ENCODE data around the gene OST4. TPM values are rescaled to one million over a fixed set of nuclear protein-coding genes. Genes with fewer than 3 reads are reported as not detected.
A peak's percentile ranks its signal among the peaks of the same experiment; 100 is the strongest.

OST4 gene
- total and polyA plus RNA-seq, 11 donors, result 215 to 517 (median 343) TPM

DNA sequence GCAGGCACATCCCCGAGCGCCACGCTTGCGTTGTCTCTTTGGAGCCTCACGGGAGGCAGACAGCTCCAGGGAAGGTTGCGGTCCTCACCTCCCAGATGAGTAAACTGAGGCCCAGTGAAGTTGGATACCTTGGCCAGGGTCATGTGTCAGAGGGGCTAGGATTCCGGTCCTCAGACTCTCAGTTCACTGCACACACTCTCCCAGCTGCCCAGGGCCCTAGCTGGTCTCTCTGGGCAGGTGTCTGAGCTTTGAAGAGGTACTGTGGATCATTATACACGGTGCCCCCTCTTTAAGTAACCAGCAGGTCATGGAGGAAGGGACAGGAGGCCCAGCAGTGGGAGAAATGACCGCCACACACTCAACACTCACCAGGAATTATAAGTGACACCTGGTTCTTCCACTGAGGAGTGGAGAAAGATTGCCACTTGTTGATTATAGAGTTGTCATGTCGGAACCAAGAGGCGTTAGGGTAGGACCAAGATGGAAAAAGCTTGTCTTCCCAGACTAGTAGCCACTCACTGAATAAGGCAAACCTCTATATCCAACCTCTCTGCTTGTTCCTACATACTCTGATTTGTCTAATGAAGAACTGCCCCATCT, 38.1 kb downstream of the OST4 start:
- peak overlapping the region; percentile 59 to 92 (median 85) for H3K27ac ChIP-seq
- DNase-seq, result no peak
- H3K36me3 ChIP-seq, result peaks cover 0 to 52% (median 35%) of the 10 kb centered on the region in 9 donors
- intact Hi-C loops (cut with DNase I), result loop anchor here in 9 of 10 donors (1.0 to 10.0 kb wide), 6 partner anchors 17 to 179 kb away; partner anchors contain the start of genes KHK (in 5 of the 9), ATRAID (in 1 of the 9), OST4 (in 1 of the 9) and SLC5A6 (in 1 of the 9)
- no peak for TF ChIP-seq POLR2A (IDR thresholded peaks at IDR 0.05)
- peak overlapping the region; percentile 76 to 99 (median 94) for H3K4me3 ChIP-seq
- H3K27me3 ChIP-seq, result no peaks in the 10 kb centered on the region
- H3K4me1 ChIP-seq, result peaks cover 0 to 29% (median 17%) of the 10 kb centered on the region in 12 donors
- peak in 2 of 4 donors; percentile 1 to 11 for ATAC-seq
- no peaks in the 10 kb centered on the region for H3K9me3 ChIP-seq
- WGBS, 4 donors, result 8 to 12% (median 8%) methylated on average over 6 to 11 of the region's 11 CpGs

DNA sequence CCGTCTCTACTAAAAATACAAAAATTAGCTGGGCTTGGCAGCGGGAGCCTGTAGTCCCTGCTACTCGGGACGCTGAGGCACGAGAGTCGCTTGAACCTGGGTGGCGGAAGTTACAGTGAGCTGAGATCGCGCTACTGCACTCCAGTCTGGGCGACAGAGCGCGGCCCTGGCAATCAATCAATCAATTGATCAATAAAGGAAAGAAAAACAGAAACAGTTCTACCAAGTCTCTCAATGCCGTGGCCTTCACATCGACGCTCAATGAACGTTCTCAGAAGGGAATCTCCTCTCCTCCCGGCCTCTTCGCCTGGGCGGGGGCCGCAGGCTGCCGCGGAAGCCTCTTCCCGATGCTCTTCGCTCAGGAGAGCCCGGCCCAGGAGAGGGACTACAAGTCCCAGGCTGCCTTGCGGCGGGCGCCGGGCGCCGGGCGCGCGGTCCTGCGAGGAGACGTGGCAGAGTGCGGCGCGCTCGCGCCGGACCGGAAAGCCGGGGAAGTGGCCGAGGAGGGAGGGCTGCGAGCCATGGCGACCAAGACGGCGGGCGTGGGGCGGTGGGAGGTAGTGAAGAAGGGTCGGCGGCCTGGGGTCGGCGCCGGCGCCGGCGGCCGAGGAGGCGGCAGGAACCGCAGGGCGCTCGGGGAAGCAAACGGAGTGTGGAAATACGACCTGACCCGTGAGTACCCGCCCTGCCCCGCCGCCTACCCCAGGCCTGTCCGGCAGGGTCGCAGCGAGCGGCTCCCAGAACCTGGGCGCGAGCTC, 38.8 kb downstream of the OST4 start, which contains the start of gene TMEM214:
Gene TMEM214, plus strand, starts transcription at position 471 of the 758 bp plus-strand sequence. Its CDS starts 51 bp downstream, at position 522.
- Histone ChIP-seq H3K27me3 (no peaks in the 10 kb centered on the region), H3K9me3 (no peaks in the 10 kb centered on the region), H3K4me3 (peak within 1 kb of the TSS; percentile 76 to 99 (median 94)), H3K36me3 (peaks cover 0 to 47% (median 28%) of the 10 kb centered on the region in 9 donors), H3K4me1 (peaks cover 0 to 29% (median 17%) of the 10 kb centered on the region in 12 donors), H3K27ac (peak within 1 kb of the TSS; percentile 59 to 92 (median 85))
- TF ChIP-seq CTCF (IDR thresholded peaks at IDR 0.05), result peak in 2 of 12 donors; percentile 12 to 16
- peak in 1 of 2 donors; percentile 86 for TF ChIP-seq POLR2A (IDR thresholded peaks at IDR 0.05)
- intact Hi-C loops (cut with DNase I), result loop anchor here in 9 of 10 donors (1.0 to 10.0 kb wide), 6 partner anchors 18 to 180 kb away; partner anchors contain the start of genes KHK (in 5 of the 9), ATRAID (in 1 of the 9), OST4 (in 1 of the 9) and SLC5A6 (in 1 of the 9)
- 0 to 1% (median 0%) methylated on average over 50 to 76 of the region's 76 CpGs for WGBS, 4 donors
- peak; percentile 91 to 96 (median 92) for DNase-seq
- ATAC-seq, result peak; percentile 93 to 99 (median 98)

- Histone ChIP-seq H3K4me1 (peaks cover 0 to 17% (median 7%) of the 10 kb centered on the region in 12 donors), H3K4me3 (no peak overlapping the region), H3K27me3 (no peaks in the 10 kb centered on the region), H3K9me3 (no peaks in the 10 kb centered on the region), H3K27ac (no peak overlapping the region), H3K36me3 (peaks cover 0 to 43% (median 24%) of the 10 kb centered on the region in 9 donors)
- WGBS, 4 donors, result 80 to 93% (median 89%) methylated on average over 2 of the region's 2 CpGs
- TF ChIP-seq CTCF (IDR thresholded peaks at IDR 0.05) (no peak), POLR2A (IDR thresholded peaks at IDR 0.05) (no peak)
- ATAC-seq (no peak), DNase-seq (no peak)
- intact Hi-C loops (cut with DNase I), result no loop called here
Measured at GRCh38 chr2:27029051-27029450, 42.4 kb downstream of the OST4 start.

DNA sequence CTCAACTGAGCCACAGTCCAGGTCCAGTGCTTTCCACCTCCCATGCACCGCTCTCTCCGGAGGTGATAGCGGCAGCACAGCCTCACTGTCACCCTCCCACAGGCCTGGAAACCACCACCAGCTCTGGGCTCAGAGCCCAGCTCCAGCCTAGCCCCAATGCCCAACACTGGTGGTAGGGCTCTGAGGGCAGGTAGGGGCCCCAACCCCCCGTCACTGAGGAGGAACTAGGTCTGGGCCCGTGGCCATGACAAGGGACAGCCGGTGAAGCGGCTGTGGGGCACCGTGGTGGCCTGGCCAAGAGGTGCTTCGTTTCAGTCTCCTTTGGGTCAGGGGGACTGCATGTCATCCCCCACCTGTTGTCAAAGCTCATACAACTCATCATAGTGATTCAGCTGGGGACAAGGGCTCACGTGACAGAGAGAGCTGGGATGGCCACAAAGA, 44.2 kb downstream of the OST4 start:
- intact Hi-C loops (cut with DNase I), result no loop called here
- no peak for DNase-seq
- H3K27ac ChIP-seq, result no peak overlapping the region
- 91 to 97% (median 93%) methylated on average over 7 to 10 of the region's 10 CpGs for WGBS, 4 donors
- H3K4me3 ChIP-seq, result no peak overlapping the region
- H3K9me3 ChIP-seq, result no peaks in the 10 kb centered on the region
- no peaks in the 10 kb centered on the region for H3K27me3 ChIP-seq
- H3K4me1 ChIP-seq, result peaks cover 0 to 5% (median 0%) of the 10 kb centered on the region in 12 donors
- TF ChIP-seq CTCF (IDR thresholded peaks at IDR 0.05), result no peak
- TF ChIP-seq POLR2A (IDR thresholded peaks at IDR 0.05), result no peak
- no peak for ATAC-seq
- H3K36me3 ChIP-seq, result peaks cover 0 to 61% (median 40%) of the 10 kb centered on the region in 9 donors
